Colonic mucosa (tissue), 4 donors: ENCODE data around the gene FARSB. TPM values are rescaled to one million over a fixed set of nuclear protein-coding genes. Genes with fewer than 3 reads are reported as not detected.
A peak's percentile ranks its signal among the peaks of the same experiment; 100 is the strongest.

Experiments used
- DNase-seq: peaks from one replicate; pipeline ENCODE4 v3.0.0-alpha.2; 2020
- H3K27ac ChIP-seq: fragments of 200-600 bp; one replicate; pipeline ENCODE4 v1.8.0; 2021
- H3K27me3 ChIP-seq: fragments of 200-600 bp; one replicate; pipeline ENCODE4 v1.8.0; 2021
- H3K36me3 ChIP-seq: fragments of 200-600 bp; one replicate; pipeline ENCODE4 v1.8.0; 2021
- H3K4me1 ChIP-seq: fragments of 200-600 bp; one replicate; pipeline ENCODE4 v1.8.0; 2021; ENCODE audit warnings: mild to moderate bottlenecking
- H3K4me3 ChIP-seq: fragments of 200-600 bp; one replicate; pipeline ENCODE4 v1.8.0; 2021
- H3K9ac ChIP-seq, 2 donors: one replicate each; pipeline ENCODE4 v1.7.0; 2013; ENCODE audit warnings: control low read depth in 2 of 2, low read depth in 2 of 2, low read length in 2 of 2
- H3K9me3 ChIP-seq: fragments of 200-600 bp; one replicate; pipeline ENCODE4 v1.8.0; 2021
- intact Hi-C: fragments of 100-400 bp; cut with DNase I; formaldehyde crosslinking; loops from one replicate; pipeline ENCODE4 v1.14.1; 2022
- total RNA-seq, 2 donors: library from RNA; stranded (reverse); fragmentation: NEBNext Ultra II Directional in 1 of 2; extraction: Animal tissue kit (Norgen Biotek cat#: 25700) in 1 of 2; gene quantifications; one replicate each; pipeline ENCODE4 v1.2.1, GENCODE V29; 2021
- TF ChIP-seq, protein P1 (sequence below): fragments of 200-600 bp; IDR thresholded peaks from one replicate; pipeline ENCODE4 v1.8.0; 2022; ENCODE audit warnings: antibody characterized with exemption, mild to moderate bottlenecking
- donor health status: healthy.
- donor health status: DM: no; HTN: no; CAD: no.
- donor health status: DM: no; HTN: no; CAD: no.

FARSB gene
- total RNA-seq, 2 donors from 2014 or later = 21.9 to 34.6 TPM

DNA sequence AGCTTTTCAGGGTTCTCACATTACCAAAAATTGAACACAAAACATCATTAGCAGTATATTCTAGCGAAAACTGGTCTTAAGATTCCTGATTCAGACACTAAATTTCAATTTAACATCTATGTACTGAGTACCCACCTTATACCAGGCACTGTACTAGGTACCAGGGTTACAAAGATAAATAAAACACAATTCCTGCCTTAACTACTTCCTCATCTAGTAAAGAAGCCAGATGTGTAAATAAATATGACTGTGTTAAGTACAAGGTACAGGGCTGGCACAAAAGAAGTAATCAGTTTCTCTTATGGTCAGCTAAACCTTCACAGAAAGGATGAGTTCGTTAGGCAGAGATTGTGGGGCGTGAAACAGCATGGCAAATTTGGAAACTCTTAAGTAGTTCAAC lies 6.1 kb downstream of the FARSB start:
- H3K9ac ChIP-seq = no peak overlapping the region
- TF ChIP-seq, protein P1, sequence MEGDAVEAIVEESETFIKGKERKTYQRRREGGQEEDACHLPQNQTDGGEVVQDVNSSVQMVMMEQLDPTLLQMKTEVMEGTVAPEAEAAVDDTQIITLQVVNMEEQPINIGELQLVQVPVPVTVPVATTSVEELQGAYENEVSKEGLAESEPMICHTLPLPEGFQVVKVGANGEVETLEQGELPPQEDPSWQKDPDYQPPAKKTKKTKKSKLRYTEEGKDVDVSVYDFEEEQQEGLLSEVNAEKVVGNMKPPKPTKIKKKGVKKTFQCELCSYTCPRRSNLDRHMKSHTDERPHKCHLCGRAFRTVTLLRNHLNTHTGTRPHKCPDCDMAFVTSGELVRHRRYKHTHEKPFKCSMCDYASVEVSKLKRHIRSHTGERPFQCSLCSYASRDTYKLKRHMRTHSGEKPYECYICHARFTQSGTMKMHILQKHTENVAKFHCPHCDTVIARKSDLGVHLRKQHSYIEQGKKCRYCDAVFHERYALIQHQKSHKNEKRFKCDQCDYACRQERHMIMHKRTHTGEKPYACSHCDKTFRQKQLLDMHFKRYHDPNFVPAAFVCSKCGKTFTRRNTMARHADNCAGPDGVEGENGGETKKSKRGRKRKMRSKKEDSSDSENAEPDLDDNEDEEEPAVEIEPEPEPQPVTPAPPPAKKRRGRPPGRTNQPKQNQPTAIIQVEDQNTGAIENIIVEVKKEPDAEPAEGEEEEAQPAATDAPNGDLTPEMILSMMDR = no peak
- H3K36me3 ChIP-seq = no peaks in the 10 kb centered on the region
- intact Hi-C loops = no loop called here
- DNase-seq = no peak
- no peaks in the 10 kb centered on the region for H3K27me3 ChIP-seq
- no peaks in the 10 kb centered on the region for H3K9me3 ChIP-seq
- no peaks in the 10 kb centered on the region for H3K4me1 ChIP-seq
- H3K27ac ChIP-seq = peak overlapping the region; percentile 33
- H3K4me3 ChIP-seq = no peak overlapping the region

DNA sequence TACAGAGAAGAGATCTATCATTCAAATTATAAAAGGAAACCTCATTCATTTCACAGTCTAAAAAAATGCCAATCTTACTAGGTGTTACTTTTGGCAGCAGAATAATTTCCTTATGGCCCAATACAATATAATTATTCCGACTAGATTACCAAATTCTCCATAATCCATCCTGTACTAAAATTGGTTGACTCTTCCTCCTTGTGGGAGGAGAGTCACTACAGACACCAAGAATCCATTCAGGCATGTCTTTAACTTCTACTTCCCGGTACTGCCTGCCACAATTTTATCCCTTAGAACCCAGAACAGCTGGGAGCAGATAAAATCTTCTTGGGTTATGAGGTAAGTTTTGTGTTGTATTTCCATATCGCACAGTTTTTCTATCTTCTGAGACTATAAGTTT lies 9.9 kb downstream of the FARSB start:
- Histone ChIP-seq H3K27ac (peak overlapping the region; percentile 33), H3K9me3 (no peaks in the 10 kb centered on the region), H3K4me3 (no peak overlapping the region), H3K27me3 (no peaks in the 10 kb centered on the region), H3K4me1 (no peaks in the 10 kb centered on the region), H3K36me3 (no peaks in the 10 kb centered on the region), H3K9ac (no peak overlapping the region)
- TF ChIP-seq, protein P1 = no peak
- intact Hi-C loops = no loop called here
- DNase-seq = no peak

DNA sequence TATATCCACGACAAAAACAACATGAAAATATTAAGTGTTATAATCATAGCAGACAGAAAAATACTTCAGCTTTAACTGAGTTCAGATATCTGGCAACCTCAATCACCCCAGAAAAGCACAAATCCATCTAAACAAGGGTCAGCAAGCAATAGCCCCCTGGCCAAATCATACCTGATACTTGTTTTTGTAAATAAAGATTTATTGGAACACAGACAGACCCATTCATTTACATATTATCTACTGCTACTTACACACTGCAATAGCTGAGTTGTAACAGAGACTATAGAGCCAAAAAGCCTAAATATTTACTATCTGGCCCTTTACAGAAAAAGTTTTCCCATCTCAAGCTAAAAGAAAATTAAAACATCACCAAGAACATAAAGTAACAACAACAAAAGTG lies 12.8 kb downstream of the FARSB start:
- H3K36me3 ChIP-seq = no peaks in the 10 kb centered on the region
- H3K4me3 ChIP-seq = no peak overlapping the region
- H3K4me1 ChIP-seq = no peaks in the 10 kb centered on the region
- H3K27me3 ChIP-seq = no peaks in the 10 kb centered on the region
- no peak for DNase-seq
- H3K27ac ChIP-seq = no peak overlapping the region
- TF ChIP-seq, protein P1 = no peak
- intact Hi-C loops = no loop called here
- H3K9me3 ChIP-seq = no peaks in the 10 kb centered on the region
- H3K9ac ChIP-seq = no peak overlapping the region

DNA sequence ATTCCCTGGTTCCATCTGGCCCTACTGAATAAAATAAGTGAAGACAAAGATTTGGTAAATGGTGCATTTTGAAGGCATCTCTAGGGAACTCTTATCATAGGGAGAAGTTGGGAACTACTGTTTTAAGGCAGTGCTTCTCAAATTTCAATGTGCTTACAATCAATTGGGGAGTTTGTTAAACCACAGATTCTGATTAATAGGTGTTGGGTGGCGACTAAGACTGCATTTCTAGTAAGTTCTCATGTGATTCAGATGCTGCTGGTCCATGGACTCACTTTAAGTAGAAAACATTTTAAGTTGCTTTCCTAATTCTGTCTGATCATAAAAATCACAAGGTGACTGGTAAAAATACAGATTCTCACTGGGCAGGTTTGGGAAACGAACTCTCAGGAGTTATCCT lies 14.6 kb downstream of the FARSB start:
- Histone ChIP-seq H3K27me3 (no peaks in the 10 kb centered on the region), H3K27ac (no peak overlapping the region), H3K9ac (no peak overlapping the region), H3K4me3 (no peak overlapping the region), H3K36me3 (no peaks in the 10 kb centered on the region), H3K4me1 (no peaks in the 10 kb centered on the region), H3K9me3 (no peaks in the 10 kb centered on the region)
- TF ChIP-seq, protein P1 = no peak
- no peak for DNase-seq
- intact Hi-C loops = no loop called here

DNA sequence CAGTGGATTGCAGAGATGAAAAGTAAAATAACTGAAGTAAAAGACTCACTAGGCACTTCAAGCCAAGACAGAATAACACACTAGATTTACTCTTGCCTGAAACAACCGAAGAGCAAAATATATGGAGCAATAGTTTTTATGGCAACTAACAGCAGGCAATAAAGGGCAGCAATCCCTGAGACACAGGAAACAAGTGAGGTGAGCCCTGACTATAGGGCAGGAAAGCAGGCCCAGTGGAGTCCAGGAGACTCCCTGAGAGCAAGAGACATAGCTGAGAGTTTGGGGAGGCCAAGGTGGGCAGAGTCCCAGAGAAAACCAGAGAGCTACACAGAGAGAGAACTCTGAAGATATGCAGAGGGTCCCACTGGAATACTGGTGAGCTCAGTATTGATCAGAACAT lies 18.8 kb downstream of the FARSB start:
- Histone ChIP-seq H3K27me3 (no peaks in the 10 kb centered on the region), H3K27ac (peak overlapping the region; percentile 50), H3K9me3 (no peaks in the 10 kb centered on the region), H3K36me3 (no peaks in the 10 kb centered on the region), H3K9ac (no peak overlapping the region), H3K4me3 (no peak overlapping the region), H3K4me1 (no peaks in the 10 kb centered on the region)
- peak; percentile 41 for DNase-seq
- intact Hi-C loops = no loop called here
- TF ChIP-seq, protein P1 = no peak

DNA sequence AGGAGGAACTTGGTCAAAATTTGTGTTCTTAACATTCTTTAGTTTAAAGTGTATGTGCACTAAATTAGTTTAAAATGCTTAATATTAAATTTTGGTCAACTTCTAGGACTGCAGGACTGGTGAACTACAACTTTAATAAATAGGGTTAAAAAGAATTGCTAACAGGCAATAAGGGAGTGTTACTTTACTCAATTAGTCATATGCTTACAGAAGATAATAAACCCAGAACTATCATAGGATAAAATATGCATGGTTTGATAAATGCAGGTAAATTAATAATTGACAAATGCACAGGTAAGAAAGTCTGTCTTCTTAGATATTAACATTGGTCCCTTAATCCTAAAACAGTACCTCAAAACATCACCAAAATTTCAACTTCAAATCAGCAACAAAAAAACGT lies 20.6 kb downstream of the FARSB start:
- no peak overlapping the region for H3K9ac ChIP-seq
- no peak overlapping the region for H3K27ac ChIP-seq
- no peaks in the 10 kb centered on the region for H3K27me3 ChIP-seq
- DNase-seq = no peak
- no peaks in the 10 kb centered on the region for H3K9me3 ChIP-seq
- intact Hi-C loops = no loop called here
- TF ChIP-seq, protein P1 = no peak
- H3K4me3 ChIP-seq = no peak overlapping the region
- H3K36me3 ChIP-seq = no peaks in the 10 kb centered on the region
- H3K4me1 ChIP-seq = no peaks in the 10 kb centered on the region
